ENCODE measurements around the gene IFI27L1.

DNA sequence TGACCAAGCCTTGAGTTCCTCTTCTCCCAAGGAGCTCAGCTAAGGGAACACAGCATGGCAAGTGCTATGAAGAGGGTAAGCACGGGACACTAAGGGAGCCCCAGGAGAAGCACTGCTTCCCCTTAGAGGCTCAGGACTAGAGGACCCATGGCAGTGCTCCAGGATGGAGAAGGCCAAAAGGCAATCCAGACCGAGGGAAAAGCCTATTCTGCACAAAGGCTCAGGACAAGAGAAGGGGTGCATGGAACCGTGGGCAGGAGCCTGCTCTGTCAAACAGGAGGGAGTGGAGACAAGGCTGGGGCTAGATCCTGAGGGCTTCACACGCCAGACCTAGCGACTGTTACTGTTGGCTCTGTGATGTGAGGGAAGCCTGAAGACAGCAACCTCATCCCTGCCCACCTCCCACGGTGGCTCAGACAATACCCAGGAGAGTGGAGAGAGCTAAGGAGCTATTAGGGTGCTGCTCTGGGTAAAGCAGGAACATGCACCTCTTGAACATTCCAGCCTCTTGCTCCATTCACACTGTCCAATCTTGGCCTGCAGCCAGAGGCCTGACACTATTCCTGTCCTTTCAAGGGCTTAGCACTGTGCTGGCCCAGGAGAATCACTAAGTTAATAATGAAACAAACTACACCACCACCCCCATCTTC is 30.8 kb upstream of the IFI27L1 start:
- TF ChIP-seq, protein P1, sequence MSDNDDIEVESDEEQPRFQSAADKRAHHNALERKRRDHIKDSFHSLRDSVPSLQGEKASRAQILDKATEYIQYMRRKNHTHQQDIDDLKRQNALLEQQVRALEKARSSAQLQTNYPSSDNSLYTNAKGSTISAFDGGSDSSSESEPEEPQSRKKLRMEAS (CRISPR knock-in tag; IDR thresholded peaks at IDR 0.05), result no peak
- no peak for TF ChIP-seq ZNF263 (CRISPR knock-in tag; IDR thresholded peaks at IDR 0.05; ENCODE audit: low read depth)
- TF ChIP-seq, protein P2, sequence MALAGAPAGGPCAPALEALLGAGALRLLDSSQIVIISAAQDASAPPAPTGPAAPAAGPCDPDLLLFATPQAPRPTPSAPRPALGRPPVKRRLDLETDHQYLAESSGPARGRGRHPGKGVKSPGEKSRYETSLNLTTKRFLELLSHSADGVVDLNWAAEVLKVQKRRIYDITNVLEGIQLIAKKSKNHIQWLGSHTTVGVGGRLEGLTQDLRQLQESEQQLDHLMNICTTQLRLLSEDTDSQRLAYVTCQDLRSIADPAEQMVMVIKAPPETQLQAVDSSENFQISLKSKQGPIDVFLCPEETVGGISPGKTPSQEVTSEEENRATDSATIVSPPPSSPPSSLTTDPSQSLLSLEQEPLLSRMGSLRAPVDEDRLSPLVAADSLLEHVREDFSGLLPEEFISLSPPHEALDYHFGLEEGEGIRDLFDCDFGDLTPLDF (CRISPR knock-in tag; IDR thresholded peaks at IDR 0.05), result no peak
- no peak for TF ChIP-seq ZNF138 (CRISPR knock-in tag; conservative IDR thresholded peaks at IDR 0.05)
- TF ChIP-seq, protein P3, sequence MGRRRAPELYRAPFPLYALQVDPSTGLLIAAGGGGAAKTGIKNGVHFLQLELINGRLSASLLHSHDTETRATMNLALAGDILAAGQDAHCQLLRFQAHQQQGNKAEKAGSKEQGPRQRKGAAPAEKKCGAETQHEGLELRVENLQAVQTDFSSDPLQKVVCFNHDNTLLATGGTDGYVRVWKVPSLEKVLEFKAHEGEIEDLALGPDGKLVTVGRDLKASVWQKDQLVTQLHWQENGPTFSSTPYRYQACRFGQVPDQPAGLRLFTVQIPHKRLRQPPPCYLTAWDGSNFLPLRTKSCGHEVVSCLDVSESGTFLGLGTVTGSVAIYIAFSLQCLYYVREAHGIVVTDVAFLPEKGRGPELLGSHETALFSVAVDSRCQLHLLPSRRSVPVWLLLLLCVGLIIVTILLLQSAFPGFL (CRISPR knock-in tag; IDR thresholded peaks at IDR 0.05; ENCODE audit: borderline replicate concordance), result no peak
- no peak for TF ChIP-seq ZNF423 (CRISPR knock-in tag; IDR thresholded peaks at IDR 0.05)
- TF ChIP-seq, protein P4, sequence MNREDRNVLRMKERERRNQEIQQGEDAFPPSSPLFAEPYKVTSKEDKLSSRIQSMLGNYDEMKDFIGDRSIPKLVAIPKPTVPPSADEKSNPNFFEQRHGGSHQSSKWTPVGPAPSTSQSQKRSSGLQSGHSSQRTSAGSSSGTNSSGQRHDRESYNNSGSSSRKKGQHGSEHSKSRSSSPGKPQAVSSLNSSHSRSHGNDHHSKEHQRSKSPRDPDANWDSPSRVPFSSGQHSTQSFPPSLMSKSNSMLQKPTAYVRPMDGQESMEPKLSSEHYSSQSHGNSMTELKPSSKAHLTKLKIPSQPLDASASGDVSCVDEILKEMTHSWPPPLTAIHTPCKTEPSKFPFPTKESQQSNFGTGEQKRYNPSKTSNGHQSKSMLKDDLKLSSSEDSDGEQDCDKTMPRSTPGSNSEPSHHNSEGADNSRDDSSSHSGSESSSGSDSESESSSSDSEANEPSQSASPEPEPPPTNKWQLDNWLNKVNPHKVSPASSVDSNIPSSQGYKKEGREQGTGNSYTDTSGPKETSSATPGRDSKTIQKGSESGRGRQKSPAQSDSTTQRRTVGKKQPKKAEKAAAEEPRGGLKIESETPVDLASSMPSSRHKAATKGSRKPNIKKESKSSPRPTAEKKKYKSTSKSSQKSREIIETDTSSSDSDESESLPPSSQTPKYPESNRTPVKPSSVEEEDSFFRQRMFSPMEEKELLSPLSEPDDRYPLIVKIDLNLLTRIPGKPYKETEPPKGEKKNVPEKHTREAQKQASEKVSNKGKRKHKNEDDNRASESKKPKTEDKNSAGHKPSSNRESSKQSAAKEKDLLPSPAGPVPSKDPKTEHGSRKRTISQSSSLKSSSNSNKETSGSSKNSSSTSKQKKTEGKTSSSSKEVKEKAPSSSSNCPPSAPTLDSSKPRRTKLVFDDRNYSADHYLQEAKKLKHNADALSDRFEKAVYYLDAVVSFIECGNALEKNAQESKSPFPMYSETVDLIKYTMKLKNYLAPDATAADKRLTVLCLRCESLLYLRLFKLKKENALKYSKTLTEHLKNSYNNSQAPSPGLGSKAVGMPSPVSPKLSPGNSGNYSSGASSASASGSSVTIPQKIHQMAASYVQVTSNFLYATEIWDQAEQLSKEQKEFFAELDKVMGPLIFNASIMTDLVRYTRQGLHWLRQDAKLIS (CRISPR knock-in tag; IDR thresholded peaks at IDR 0.05; ENCODE audit: borderline replicate concordance), result no peak
- TF ChIP-seq, protein P5, sequence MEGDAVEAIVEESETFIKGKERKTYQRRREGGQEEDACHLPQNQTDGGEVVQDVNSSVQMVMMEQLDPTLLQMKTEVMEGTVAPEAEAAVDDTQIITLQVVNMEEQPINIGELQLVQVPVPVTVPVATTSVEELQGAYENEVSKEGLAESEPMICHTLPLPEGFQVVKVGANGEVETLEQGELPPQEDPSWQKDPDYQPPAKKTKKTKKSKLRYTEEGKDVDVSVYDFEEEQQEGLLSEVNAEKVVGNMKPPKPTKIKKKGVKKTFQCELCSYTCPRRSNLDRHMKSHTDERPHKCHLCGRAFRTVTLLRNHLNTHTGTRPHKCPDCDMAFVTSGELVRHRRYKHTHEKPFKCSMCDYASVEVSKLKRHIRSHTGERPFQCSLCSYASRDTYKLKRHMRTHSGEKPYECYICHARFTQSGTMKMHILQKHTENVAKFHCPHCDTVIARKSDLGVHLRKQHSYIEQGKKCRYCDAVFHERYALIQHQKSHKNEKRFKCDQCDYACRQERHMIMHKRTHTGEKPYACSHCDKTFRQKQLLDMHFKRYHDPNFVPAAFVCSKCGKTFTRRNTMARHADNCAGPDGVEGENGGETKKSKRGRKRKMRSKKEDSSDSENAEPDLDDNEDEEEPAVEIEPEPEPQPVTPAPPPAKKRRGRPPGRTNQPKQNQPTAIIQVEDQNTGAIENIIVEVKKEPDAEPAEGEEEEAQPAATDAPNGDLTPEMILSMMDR (IDR thresholded peaks at IDR 0.05), result no peak
- no peak for TF ChIP-seq JUN (CRISPR knock-in tag; IDR thresholded peaks at IDR 0.05)
- no peak for TF ChIP-seq FOXJ3 (CRISPR knock-in tag; IDR thresholded peaks at IDR 0.05; ENCODE audit: borderline replicate concordance)
- no peak for TF ChIP-seq TCF7 (CRISPR knock-in tag; IDR thresholded peaks at IDR 0.05; ENCODE audit: low read depth)
- TF ChIP-seq NFATC4 (CRISPR knock-in tag; IDR thresholded peaks at IDR 0.05), result no peak

Measured in WTC11 (cell line).